SK-N-MC (cell line): Measurements from ENCODE around the gene NCAM2.

ENCODE experiments used
- EZH2 ChIP-seq: fragments of 200-600 bp; sonication (generic); IDR thresholded peaks from one replicate; pipeline ENCODE4 v1.6.1; 2017; ENCODE audit warnings: antibody characterized with exemption
- FOXP2 ChIP-seq: optimal IDR thresholded peaks from 2 replicates; pipeline ENCODE3; 2011; ENCODE audit warnings: mild to moderate bottlenecking, moderate library complexity; ENCODE audit not compliant: insufficient read depth; ENCODE audit errors: extremely low read length, control extremely low read depth
- POLR2AphosphoS5 ChIP-seq: IDR thresholded peaks from 2 replicates; pipeline ENCODE4 v1.6.1; 2012; ENCODE audit warnings: mild to moderate bottlenecking, low read depth, low read length, borderline replicate concordance

DNA sequence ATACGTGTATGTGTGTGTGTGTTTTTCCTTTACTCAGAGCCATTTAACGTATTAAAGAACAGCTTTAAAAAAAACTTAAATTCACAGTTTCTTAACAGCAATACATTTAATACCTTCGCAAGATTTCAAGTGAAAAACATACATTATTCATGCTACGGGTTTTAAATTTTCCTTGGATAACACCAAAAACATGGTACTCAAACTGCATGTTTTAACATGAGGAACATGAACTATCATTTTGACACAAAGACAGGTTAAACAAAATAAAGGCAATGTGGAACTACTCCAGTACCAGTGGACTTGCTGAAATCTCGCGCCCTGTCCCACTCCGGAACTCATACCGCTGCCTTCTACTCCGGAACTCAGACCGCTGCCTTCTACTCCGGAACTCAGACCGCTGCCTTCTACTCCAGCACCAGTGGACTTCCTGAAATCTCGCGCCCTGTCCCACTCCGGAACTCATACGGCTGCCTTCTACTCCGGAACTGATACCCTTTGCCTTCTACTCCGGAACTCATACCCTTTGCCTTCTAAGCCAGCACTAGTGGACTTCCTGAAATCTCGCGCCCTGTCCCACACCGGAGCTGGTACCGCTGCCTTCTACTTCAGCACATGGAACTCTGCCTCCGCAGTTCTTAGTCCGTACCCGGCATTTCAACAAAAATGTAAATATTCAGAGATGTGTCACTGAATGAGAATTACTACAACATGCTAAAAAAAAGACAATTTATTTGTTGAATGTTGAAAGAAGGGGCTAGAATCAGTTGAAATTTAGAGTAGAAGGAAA lies 148.6 kb downstream of the NCAM2 start:
- no peak for TF ChIP-seq EZH2
- TF ChIP-seq POLR2AphosphoS5: no peak
- TF ChIP-seq FOXP2: no peak
